GM18505 (cell line): ENCODE measurements around the gene RAPGEF4.

Experiments
- ATAC-seq: cut with Tn5 transposase; IDR thresholded peaks from one replicate; pipeline ENCODE4 v1.9.1; 2021; ENCODE audit not compliant: unreplicated experiment
- POLR2A ChIP-seq: IDR thresholded peaks from 4 replicates; pipeline ENCODE4 v1.6.1; 2011; ENCODE audit warnings: borderline replicate concordance; ENCODE audit not compliant: insufficient read depth, insufficient read length; ENCODE audit errors: extremely low read depth

RAPGEF4 gene

DNA sequence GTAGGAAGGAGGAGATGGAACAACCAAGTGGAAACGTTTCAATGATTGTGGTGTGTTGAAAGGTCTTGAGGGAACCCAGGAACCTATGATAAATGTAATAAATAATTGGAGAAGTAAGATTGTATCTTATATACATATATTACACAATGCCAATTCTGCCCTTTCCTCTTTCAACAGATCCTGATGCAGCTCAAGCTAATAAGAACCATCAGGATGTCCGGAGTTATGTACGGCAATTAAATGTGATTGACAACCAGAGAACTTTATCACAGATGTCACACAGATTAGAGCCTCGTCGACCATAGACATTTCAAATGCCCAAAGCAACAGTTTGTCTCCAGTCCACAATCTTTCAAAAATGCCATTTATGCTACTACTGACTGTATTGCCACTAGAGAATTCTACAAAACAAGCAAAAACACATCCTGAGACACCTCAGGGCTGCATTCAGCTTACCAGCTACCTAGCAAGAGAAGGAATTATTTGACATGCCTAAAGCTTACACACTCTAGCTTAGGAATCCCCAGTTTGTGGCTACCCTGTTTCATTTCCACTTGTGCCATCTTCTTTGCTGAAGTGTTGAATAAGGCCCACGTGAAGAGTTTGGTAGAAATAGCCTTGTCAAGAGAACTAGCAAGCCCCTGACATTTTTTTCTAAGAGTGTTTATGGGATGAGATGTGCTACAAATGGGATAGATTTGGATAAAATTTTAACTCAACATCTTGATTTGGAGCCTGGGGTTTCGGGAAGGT, 316.0 kb downstream of the RAPGEF4 start:
- no peak for TF ChIP-seq POLR2A
- ATAC-seq: no peak

- TF ChIP-seq POLR2A: no peak
- ATAC-seq: no peak
Observed at GRCh38 chr2:173053043-173053699, 317.5 kb downstream of the RAPGEF4 start.

GRCh38 chr2:173054466-173054865, 318.8 kb downstream of the RAPGEF4 start:
- TF ChIP-seq POLR2A: no peak
- no peak for ATAC-seq

DNA sequence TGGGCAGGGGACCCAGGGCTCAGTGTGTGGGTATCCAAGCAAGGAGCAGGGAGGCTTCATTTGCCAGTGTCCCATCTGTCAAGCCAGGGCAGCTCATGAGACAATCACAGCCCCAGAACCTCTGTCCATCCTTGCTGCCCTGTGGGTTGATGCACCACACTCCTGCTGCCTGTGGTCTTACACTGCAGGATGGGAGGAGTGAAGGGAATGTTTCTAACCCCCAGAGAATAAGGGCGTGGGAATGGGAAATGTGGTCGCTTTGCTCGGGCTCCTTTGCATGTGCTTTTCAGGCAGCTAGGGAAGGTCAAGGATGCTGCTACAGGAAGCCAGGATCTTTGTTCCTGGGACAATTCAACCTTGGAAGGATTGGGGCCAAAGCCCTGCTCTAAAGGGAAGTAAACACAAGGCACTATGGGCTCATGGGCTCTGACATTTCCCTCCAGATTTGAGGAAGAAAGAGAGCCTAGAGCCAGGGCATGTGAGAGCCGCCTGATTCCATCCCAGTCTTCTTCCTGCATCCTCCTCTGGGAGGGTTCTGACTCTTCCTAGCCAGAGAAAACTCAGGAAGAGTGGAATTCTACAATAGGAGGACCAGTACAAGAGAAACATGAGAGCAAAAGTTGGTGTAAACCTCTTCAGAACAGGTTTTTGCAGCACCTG, 321.2 kb downstream of the RAPGEF4 start:
- ATAC-seq: no peak
- no peak for TF ChIP-seq POLR2A

- no peak for TF ChIP-seq POLR2A
- no peak for ATAC-seq
Observed at GRCh38 chr2:173058097-173058496, 322.5 kb downstream of the RAPGEF4 start.

GRCh38 chr2:173058673-173059072, 323.0 kb downstream of the RAPGEF4 start:
- no peak for TF ChIP-seq POLR2A
- no peak for ATAC-seq

DNA sequence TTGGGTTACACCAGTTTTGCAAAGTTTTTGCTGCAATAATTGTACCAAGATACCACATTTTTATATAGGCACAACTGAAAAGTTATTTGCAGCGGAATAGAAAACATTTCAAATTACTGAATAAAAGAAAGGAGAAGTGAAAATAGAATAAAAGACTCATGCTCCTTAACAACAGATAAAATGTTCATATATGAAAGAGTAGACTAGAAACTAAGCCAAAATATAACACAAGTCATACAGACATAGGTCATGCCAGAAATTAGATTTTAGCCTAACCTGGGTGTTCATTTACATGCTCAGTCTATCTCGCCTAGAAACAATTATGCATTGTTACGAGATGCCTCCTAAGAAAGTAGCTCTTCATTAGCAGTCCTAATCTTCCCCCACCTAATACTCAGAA, 323.6 kb downstream of the RAPGEF4 start:
- TF ChIP-seq POLR2A: no peak

DNA sequence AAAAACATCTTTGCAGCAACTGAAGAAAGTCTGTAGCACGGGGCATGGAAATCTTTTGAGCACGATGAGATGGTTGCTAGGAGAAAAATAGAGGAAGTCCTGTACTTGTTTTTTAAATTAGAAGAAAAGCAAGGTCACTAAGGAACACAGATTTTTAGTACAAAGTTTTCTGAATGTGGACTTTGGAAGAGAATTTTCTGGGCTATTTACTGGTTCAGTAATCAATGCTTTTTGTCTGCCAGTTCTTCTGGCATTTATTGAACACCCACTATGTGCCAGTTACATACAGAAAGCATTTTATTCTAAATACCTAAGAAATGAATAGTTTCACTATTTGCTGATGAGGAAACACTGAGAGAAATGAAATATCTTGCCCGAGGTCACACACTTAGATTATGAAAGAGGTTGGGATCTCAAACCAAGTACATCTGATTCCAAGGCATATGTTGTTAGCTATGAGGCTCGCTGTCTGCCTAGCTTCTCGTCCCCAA, 324.4 kb downstream of the RAPGEF4 start:
- no peak for ATAC-seq
- TF ChIP-seq POLR2A: no peak

More for the DNA sequence above, 323.6 kb downstream of the RAPGEF4 start:
- ATAC-seq: no peak

- no peak for TF ChIP-seq POLR2A
- no peak for ATAC-seq
Observed at GRCh38 chr2:173062801-173063200, 327.2 kb downstream of the RAPGEF4 start.

DNA sequence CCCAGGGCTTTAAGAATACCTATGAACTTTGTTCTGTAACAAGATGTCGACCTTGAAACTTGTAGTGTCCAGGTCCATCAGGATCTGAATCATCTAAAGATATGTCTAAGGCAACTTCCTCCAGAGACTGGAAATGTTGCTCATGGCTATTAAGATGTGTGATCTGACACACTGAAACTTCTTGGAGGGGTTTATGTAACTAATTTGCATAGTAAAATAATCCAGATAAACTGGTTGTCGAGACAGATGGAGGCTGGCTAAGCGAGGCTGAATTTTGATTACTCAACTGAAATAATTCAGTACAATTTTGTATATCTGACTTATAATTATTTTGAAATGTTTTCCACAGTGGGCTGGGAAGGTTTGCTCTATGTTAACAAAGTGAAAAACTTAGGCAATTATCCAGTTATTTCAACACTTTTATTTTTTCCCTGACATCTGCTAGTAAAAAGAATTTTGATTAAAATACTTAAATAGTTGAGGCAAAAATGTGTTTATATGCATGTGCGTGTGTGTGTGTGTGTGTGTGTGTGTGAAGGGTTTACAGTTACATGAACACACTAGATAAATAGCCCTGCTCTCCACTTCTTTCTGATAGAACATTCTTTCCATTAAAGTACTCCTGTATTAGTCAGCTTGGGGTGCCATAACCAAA, 328.6 kb downstream of the RAPGEF4 start:
- ATAC-seq: no peak
- no peak for TF ChIP-seq POLR2A

DNA sequence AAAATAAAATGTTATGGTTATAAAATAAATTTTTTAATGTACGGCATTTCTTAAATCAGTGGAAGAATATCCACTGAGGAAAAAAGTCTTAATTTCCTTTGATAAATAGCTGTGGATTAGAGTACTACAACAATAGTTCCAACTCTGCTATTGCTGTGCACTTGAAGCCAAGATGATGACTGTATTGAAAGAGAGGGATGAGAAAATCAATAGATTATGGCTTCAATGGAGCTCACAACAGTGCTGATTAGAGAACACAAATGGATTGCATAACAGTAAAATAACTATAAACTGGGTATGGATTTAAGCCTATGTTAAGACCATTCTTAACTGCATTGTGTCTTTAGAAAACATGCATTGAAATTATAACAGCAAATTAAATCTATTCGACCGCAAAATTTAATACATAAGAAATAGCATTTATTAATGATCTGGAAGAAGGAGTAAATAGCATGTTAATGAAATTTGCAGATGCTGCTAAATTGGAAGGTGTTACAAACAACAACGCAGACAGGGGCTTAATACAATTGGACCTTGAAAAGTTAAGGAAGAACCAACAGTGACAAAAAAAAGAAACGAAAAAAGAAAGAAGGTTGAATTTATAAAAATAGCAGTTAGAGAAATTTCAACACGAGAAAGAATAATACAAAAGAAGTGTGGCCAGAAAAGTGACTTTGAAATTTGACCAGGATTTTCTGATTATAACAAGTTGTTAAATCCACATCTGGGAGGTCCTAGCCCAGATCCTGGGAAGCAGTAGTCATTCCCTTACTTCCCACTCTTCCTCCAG, 331.4 kb downstream of the RAPGEF4 start:
- no peak for ATAC-seq
- no peak for TF ChIP-seq POLR2A

GRCh38 chr2:173075056-173075780, 339.6 kb downstream of the RAPGEF4 start:
- no peak for TF ChIP-seq POLR2A
- ATAC-seq: no peak
